MM.1S (cell line): ENCODE results near the gene ATP6V1B1.

Experiments used
- CTCF ChIP-seq: fragments of 300-600 bp; sonication (generic); IDR thresholded peaks from 2 replicates; pipeline ENCODE4 v1.5.1; 2016; ENCODE audit warnings: antibody characterized with exemption, low read length, mixed read lengths
- EZH2 ChIP-seq: fragments of 300-600 bp; sonication (generic); optimal IDR thresholded peaks from 2 replicates; pipeline ENCODE3; 2017; ENCODE audit warnings: low read depth, mild to moderate bottlenecking, antibody characterized with exemption, low read length, mixed read lengths

- TF ChIP-seq CTCF = no peak
- no peak for TF ChIP-seq EZH2
These were observed 4.2 kb upstream of the ATP6V1B1 start for GRCh38 chr2:70931376-70932000.
